Right lobe of liver (tissue), 6 donors: Measurements from ENCODE around the gene ADORA3. TPM values are rescaled to one million over a fixed set of nuclear protein-coding genes. Genes with fewer than 3 reads are reported as not detected.

Experiments
- ATAC-seq, 4 donors: fragments of 200-7000 bp; cut with Tn5 transposase; one replicate each; pipeline ENCODE4 v1.9.1; 2020; ENCODE audit warnings: mild to moderate bottlenecking in 4 of 4, moderate library complexity in 4 of 4
- DNase-seq, 3 donors: peaks; one replicate each; pipeline ENCODE4 v3.0.0-alpha.2; 2020
- H3K27ac ChIP-seq, 3 donors: fragments of 200-600 bp; one replicate each; pipeline ENCODE4 v1.8.0; 2022
- H3K27me3 ChIP-seq, 2 donors: fragments of 200-600 bp; one replicate each; pipeline ENCODE4 v1.8.0; 2022
- H3K36me3 ChIP-seq, 4 donors: fragments of 200-600 bp; sonication (generic) in 1 of 4; one replicate each; pipeline versions ENCODE4 v1.5.1 to v1.8.0; 2017 to 2022; ENCODE audit warnings: control low read depth in 1 of 4
- H3K4me1 ChIP-seq, 4 donors: fragments of 200-600 bp; sonication (generic) in 1 of 4; one replicate each; pipeline versions ENCODE4 v1.5.1 to v1.8.0; 2017 to 2022; ENCODE audit warnings: control low read depth in 1 of 4
- H3K4me3 ChIP-seq, 3 donors: fragments of 200-600 bp; one replicate each; pipeline ENCODE4 v1.8.0; 2022
- H3K9me3 ChIP-seq, 4 donors: fragments of 200-600 bp; sonication (generic) in 1 of 4; one replicate each; pipeline versions ENCODE4 v1.5.1 to v1.8.0; 2017 to 2022; ENCODE audit warnings: control low read depth in 1 of 4
- CTCF ChIP-seq, 4 donors: fragments of 200-600 bp in 3 of 4; fragments of 450-650 bp in 1 of 4; IDR thresholded peaks; one replicate each; pipeline versions ENCODE4 v1.5.1 to v1.8.0; 2016 to 2022; ENCODE audit warnings: antibody characterized with exemption in 4 of 4, mild to moderate bottlenecking in 2 of 4
- POLR2A ChIP-seq: fragments of 450-650 bp; IDR thresholded peaks from one replicate; pipeline ENCODE4 v1.6.1; 2017; ENCODE audit warnings: antibody characterized with exemption, mild to moderate bottlenecking
- WGBS: methylation state at CpG from one replicate; pipeline ENCODE4 v1.1.6; 2018; ENCODE audit warnings: low coverage, low lambda C conversion rate; ENCODE audit not compliant: insufficient coverage; ENCODE audit errors: missing lambda C conversion rate; 5-methylcytosine and 5-hydroxymethylcytosine counted together
- intact Hi-C, 2 donors: fragments of 100-400 bp; cut with DNase I; formaldehyde crosslinking; loops; one replicate each; pipeline versions ENCODE4 v1.11.2 to v1.14.1; 2022
- total RNA-seq, 6 experiments: library from RNA; depleted of rRNA in 2 of 6; stranded (reverse); fragments of >200 nt in 2 of 6; fragmentation: NEBNext Ultra II Directional in 3 of 6; extraction: Animal tissue kit (Norgen Biotek cat#: 25700) in 3 of 6; gene quantifications; one replicate each; pipeline versions ENCODE4 v1.1.0 to v1.2.4, GENCODE V29; 2016 to 2023
- donor health status: DM: no; HTN: yes; CAD: no.
- donor health status: DM: no; HTN: no; CAD: no.
- donor health status: DM: no; HTN: no; CAD: no.
- donor health status: DM: no; HTN: yes; CAD: no.
- donor health status: DM: no; HTN: yes; CAD: no.

Gene ADORA3
- total RNA-seq, 6 experiments from 2014 or later = 2.7 to 6.3 (median 3.9) TPM

GRCh38 chr1:111511370-111511769 lies 7.9 kb upstream of the ADORA3 start:
- 58% methylated on average over 3 of the region's 3 CpGs for WGBS
- DNase-seq (no peak), ATAC-seq (no peak)
- Histone ChIP-seq H3K4me3 (no peak overlapping the region), H3K4me1 (peaks cover 0 to 18% (median 14%) of the 10 kb centered on the region in 4 donors), H3K9me3 (no peaks in the 10 kb centered on the region), H3K36me3 (no peaks in the 10 kb centered on the region), H3K27me3 (no peaks in the 10 kb centered on the region), H3K27ac (no peak overlapping the region)
- no peak for TF ChIP-seq POLR2A
- no peak for TF ChIP-seq CTCF (IDR thresholded peaks at IDR 0.05)
- intact Hi-C loops = no loop called here

DNA sequence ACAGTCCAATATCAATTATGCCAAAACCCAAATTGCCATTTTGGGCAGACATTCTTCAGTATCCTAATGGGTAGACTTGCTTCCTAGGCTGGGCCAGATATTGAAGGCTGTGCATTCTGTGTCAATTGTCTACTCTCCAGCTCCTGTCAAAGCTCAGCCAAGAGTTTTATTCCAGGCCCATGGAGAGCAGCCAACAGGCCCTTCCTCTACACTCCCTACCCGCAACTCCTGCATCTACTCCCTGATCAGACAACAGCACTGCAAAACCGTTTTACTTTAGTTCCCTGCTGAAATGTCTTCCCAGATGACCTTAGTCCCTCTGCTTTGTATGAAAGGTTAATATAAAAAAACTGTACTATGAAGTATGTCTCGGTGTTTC lies 6.6 kb upstream of the ADORA3 start:
- Histone ChIP-seq H3K36me3 (no peaks in the 10 kb centered on the region), H3K4me1 (peaks cover 0 to 18% (median 14%) of the 10 kb centered on the region in 4 donors), H3K4me3 (no peak overlapping the region), H3K9me3 (no peaks in the 10 kb centered on the region), H3K27me3 (no peaks in the 10 kb centered on the region), H3K27ac (peak overlapping the region in 2 of 3 donors; percentile 5 to 75)
- 13% methylated on average over 3 of the region's 3 CpGs for WGBS
- intact Hi-C loops = loop anchor here (5.0 to 10.0 kb wide), 2 partner anchors 147 to 155 kb away; no protein-coding TSS in a partner anchor
- DNase-seq (peak in 2 of 3 donors; percentile 33 to 69), ATAC-seq (peak; percentile 5 to 17 (median 8))
- no peak for TF ChIP-seq CTCF (IDR thresholded peaks at IDR 0.05)
- no peak for TF ChIP-seq POLR2A

- no peaks in the 10 kb centered on the region for H3K9me3 ChIP-seq
- TF ChIP-seq POLR2A (peak; percentile 31), CTCF (IDR thresholded peaks at IDR 0.05) (no peak)
- H3K4me1 ChIP-seq = peaks cover 0 to 18% (median 13%) of the 10 kb centered on the region in 4 donors
- H3K4me3 ChIP-seq = peak overlapping the region; percentile 14 to 43 (median 31)
- WGBS = 16% methylated on average over 5 of the region's 15 CpGs
- no peaks in the 10 kb centered on the region for H3K27me3 ChIP-seq
- peak overlapping the region; percentile 75 to 82 (median 79) for H3K27ac ChIP-seq
- DNase-seq (peak; percentile 74 to 82 (median 76)), ATAC-seq (peak; percentile 32 to 52 (median 38))
- intact Hi-C loops = loop anchor here (5.0 to 10.0 kb wide), 2 partner anchors 150 to 157 kb away; no protein-coding TSS in a partner anchor
- no peaks in the 10 kb centered on the region for H3K36me3 ChIP-seq
Observed at GRCh38 chr1:111507411-111508201, 4.2 kb upstream of the ADORA3 start.

- no peak overlapping the region for H3K27ac ChIP-seq
- intact Hi-C loops = loop anchor here (5.0 to 10.0 kb wide), 2 partner anchors 151 to 158 kb away; no protein-coding TSS in a partner anchor
Observed at GRCh38 chr1:111506561-111506960, 3.1 kb upstream of the ADORA3 start.

More at GRCh38 chr1:111506561-111506960, 3.1 kb upstream of the ADORA3 start:
- H3K27me3 ChIP-seq = no peaks in the 10 kb centered on the region
- 0% methylated on average over 1 of the region's 2 CpGs for WGBS
- no peaks in the 10 kb centered on the region for H3K36me3 ChIP-seq
- DNase-seq (no peak), ATAC-seq (no peak)
- no peaks in the 10 kb centered on the region for H3K9me3 ChIP-seq
- no peak overlapping the region for H3K4me3 ChIP-seq
- no peak for TF ChIP-seq POLR2A
- no peak for TF ChIP-seq CTCF (IDR thresholded peaks at IDR 0.05)
- peaks cover 0 to 18% (median 13%) of the 10 kb centered on the region in 4 donors for H3K4me1 ChIP-seq
